Measurements from ENCODE around the gene SBNO2.
"Not testable (repeated sequence)": the region's sequence is repeated elsewhere in the genome, so short reads cannot be mapped to it uniquely, and the experiment has no call there.

SBNO2 gene

GRCh38 chr19:1115646-1116420, 58.2 kb downstream of the SBNO2 start:
- no peak for DNase-seq

- DNase-seq = not testable (repeated sequence)
Observed at GRCh38 chr19:1114728-1115127, 59.3 kb downstream of the SBNO2 start.

- no peak for DNase-seq
Observed at GRCh38 chr19:1113986-1114483, 60.0 kb downstream of the SBNO2 start.

GRCh38 chr19:1113030-1113985, 60.8 kb downstream of the SBNO2 start:
- DNase-seq = peak; percentile 70

- DNase-seq = no peak
Observed at GRCh38 chr19:1112268-1113029, 61.6 kb downstream of the SBNO2 start.

- DNase-seq = no peak
Observed at GRCh38 chr19:1111641-1112267, 62.3 kb downstream of the SBNO2 start.

- DNase-seq = no peak
Observed at GRCh38 chr19:1110809-1111640, 63.0 kb downstream of the SBNO2 start.

- DNase-seq = no peak
Observed at GRCh38 chr19:1109697-1110671, 64.1 kb downstream of the SBNO2 start.

GRCh38 chr19:1109032-1109551, 65.0 kb downstream of the SBNO2 start:
- DNase-seq = no peak

- no peak for DNase-seq
Observed at GRCh38 chr19:1108291-1109031, 65.6 kb downstream of the SBNO2 start.

- DNase-seq = no peak
Observed at GRCh38 chr19:1107661-1108261, 66.3 kb downstream of the SBNO2 start.

- DNase-seq = no peak
Observed at GRCh38 chr19:1106841-1107660, 67.0 kb downstream of the SBNO2 start.

- DNase-seq = no peak
Observed at GRCh38 chr19:1105873-1106840, 67.9 kb downstream of the SBNO2 start.

GRCh38 chr19:1105008-1105872, 68.8 kb downstream of the SBNO2 start:
- no peak for DNase-seq

GRCh38 chr19:1104311-1105007, 69.6 kb downstream of the SBNO2 start:
- peak; percentile 48 for DNase-seq

All from NCI-H1105 treated with DMSO at 0.1 percent for 48 hours (cell line).